Lower lobe of right lung (tissue), 2 donors: ENCODE results near the gene IQCH. TPM values are rescaled to one million over a fixed set of nuclear protein-coding genes. Genes with fewer than 3 reads are reported as not detected.

Experiments used
- ATAC-seq, 2 donors: fragments of 200-7000 bp; cut with Tn5 transposase; one replicate each; pipeline ENCODE4 v1.9.1; 2020 to 2022; ENCODE audit warnings: mild to moderate bottlenecking in 2 of 2, moderate library complexity in 2 of 2
- DNase-seq: peaks from one replicate; pipeline ENCODE4 v3.0.0-alpha.2; 2020
- H3K27ac ChIP-seq: fragments of 200-600 bp; one replicate; pipeline ENCODE4 v1.8.0; 2022
- H3K27me3 ChIP-seq: fragments of 200-600 bp; one replicate; pipeline ENCODE4 v1.8.0; 2022; ENCODE audit warnings: low read depth
- H3K36me3 ChIP-seq: fragments of 200-600 bp; one replicate; pipeline ENCODE4 v1.8.0; 2022; ENCODE audit warnings: mild to moderate bottlenecking
- H3K4me1 ChIP-seq: fragments of 200-600 bp; one replicate; pipeline ENCODE4 v1.8.0; 2022
- H3K4me3 ChIP-seq: fragments of 200-600 bp; one replicate; pipeline ENCODE4 v1.8.0; 2022; ENCODE audit warnings: mild to moderate bottlenecking
- H3K9me3 ChIP-seq: fragments of 200-600 bp; one replicate; pipeline ENCODE4 v1.8.0; 2022
- intact Hi-C: fragments of 100-400 bp; cut with DNase I; formaldehyde crosslinking; loops from one replicate; pipeline ENCODE4 v1.11.0; 2022
- total RNA-seq: library from RNA; stranded (reverse); fragmentation: NEBNext Ultra II Directional; extraction: Animal tissue kit (Norgen Biotek cat#: 25700); gene quantifications from one replicate; pipeline ENCODE4 v1.2.1, GENCODE V29; 2021
- TF ChIP-seq, protein P1 (sequence below): fragments of 200-600 bp; IDR thresholded peaks from one replicate; pipeline ENCODE4 v1.8.0; 2022; ENCODE audit warnings: antibody characterized with exemption, mild to moderate bottlenecking
- donor health status: DM: no; HTN: yes; CAD: no; lungs with severe emphysema.

Gene IQCH
- total RNA-seq, 1 donor from 2014 or later, result 2.3 TPM

GRCh38 chr15:67290319-67290718 is 35.7 kb downstream of the IQCH start:
- no peak for ATAC-seq
- intact Hi-C loops, result no loop called here
- H3K27ac ChIP-seq, result no peak overlapping the region
- H3K9me3 ChIP-seq, result peaks cover 4% of the 10 kb centered on the region
- DNase-seq, result no peak
- H3K4me3 ChIP-seq, result no peak overlapping the region
- H3K4me1 ChIP-seq, result no peaks in the 10 kb centered on the region
- TF ChIP-seq, protein P1, sequence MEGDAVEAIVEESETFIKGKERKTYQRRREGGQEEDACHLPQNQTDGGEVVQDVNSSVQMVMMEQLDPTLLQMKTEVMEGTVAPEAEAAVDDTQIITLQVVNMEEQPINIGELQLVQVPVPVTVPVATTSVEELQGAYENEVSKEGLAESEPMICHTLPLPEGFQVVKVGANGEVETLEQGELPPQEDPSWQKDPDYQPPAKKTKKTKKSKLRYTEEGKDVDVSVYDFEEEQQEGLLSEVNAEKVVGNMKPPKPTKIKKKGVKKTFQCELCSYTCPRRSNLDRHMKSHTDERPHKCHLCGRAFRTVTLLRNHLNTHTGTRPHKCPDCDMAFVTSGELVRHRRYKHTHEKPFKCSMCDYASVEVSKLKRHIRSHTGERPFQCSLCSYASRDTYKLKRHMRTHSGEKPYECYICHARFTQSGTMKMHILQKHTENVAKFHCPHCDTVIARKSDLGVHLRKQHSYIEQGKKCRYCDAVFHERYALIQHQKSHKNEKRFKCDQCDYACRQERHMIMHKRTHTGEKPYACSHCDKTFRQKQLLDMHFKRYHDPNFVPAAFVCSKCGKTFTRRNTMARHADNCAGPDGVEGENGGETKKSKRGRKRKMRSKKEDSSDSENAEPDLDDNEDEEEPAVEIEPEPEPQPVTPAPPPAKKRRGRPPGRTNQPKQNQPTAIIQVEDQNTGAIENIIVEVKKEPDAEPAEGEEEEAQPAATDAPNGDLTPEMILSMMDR, result no peak
- H3K36me3 ChIP-seq, result no peaks in the 10 kb centered on the region
- H3K27me3 ChIP-seq, result no peaks in the 10 kb centered on the region

DNA sequence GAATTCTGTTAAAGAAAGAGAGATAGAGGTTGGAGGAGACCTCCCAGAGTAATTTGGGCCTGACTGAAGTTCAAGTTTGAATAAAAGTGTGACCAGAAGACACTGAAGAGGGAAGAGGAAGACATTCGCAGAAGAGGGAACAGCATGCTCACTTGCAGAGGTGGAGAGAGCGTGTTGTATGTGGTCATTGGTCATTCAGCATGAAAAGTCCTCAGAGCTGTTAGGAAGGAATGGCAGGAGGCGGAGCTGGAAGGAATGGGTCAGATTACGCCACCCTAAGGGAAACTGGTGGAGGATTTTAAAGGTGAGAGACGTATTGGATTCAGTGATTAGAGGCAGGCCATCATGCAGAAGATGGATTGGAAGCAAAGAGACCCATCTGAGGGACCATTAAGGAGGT is 41.6 kb downstream of the IQCH start:
- Histone ChIP-seq H3K36me3 (no peaks in the 10 kb centered on the region), H3K27ac (no peak overlapping the region), H3K27me3 (no peaks in the 10 kb centered on the region), H3K4me3 (no peak overlapping the region), H3K9me3 (no peaks in the 10 kb centered on the region), H3K4me1 (no peaks in the 10 kb centered on the region)
- intact Hi-C loops, result no loop called here
- TF ChIP-seq, protein P1, result no peak
- no peak for ATAC-seq
- DNase-seq, result no peak

DNA sequence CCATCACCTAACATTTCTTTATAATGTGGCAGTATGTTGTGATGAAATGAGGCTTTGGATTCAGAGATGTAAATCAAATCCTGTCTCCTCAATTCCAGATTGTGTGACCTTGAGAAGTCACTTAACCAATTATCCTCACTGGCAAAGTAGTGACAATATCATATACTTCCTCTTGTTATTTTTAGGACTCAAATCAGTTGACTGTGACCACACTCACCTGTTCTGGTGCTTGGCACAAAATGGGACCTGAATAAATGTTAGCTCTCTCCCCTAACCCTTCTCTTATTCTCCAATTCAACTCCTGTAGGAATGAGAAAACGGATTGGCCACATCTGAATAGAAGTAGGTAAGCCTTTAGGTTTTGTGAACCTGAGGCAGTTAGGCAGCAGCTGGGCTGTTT is 42.1 kb downstream of the IQCH start:
- H3K9me3 ChIP-seq, result no peaks in the 10 kb centered on the region
- no peaks in the 10 kb centered on the region for H3K4me1 ChIP-seq
- DNase-seq (no peak), ATAC-seq (no peak)
- H3K36me3 ChIP-seq, result no peaks in the 10 kb centered on the region
- no peaks in the 10 kb centered on the region for H3K27me3 ChIP-seq
- intact Hi-C loops, result no loop called here
- TF ChIP-seq, protein P1, result no peak
- H3K4me3 ChIP-seq, result no peak overlapping the region
- H3K27ac ChIP-seq, result no peak overlapping the region

- Histone ChIP-seq H3K36me3 (no peaks in the 10 kb centered on the region), H3K27me3 (no peaks in the 10 kb centered on the region), H3K9me3 (no peaks in the 10 kb centered on the region), H3K4me3 (no peak overlapping the region), H3K4me1 (no peaks in the 10 kb centered on the region), H3K27ac (no peak overlapping the region)
- intact Hi-C loops, result loop anchor here (10.0 kb wide), 1 partner anchor 356 kb away; no protein-coding TSS in a partner anchor
- TF ChIP-seq, protein P1, result no peak
- DNase-seq, result no peak
- ATAC-seq, result no peak
These were observed 45.9 kb downstream of the IQCH start for GRCh38 chr15:67300266-67301025.

- ATAC-seq (peak in 1 of 2 donors; percentile 59), DNase-seq (no peak)
- no peaks in the 10 kb centered on the region for H3K4me1 ChIP-seq
- H3K27me3 ChIP-seq, result no peaks in the 10 kb centered on the region
- intact Hi-C loops, result loop anchor here (10.0 kb wide), 1 partner anchor 359 kb away; no protein-coding TSS in a partner anchor
- no peak overlapping the region for H3K27ac ChIP-seq
- no peaks in the 10 kb centered on the region for H3K9me3 ChIP-seq
- H3K4me3 ChIP-seq, result no peak overlapping the region
- TF ChIP-seq, protein P1, result peak; percentile 53
- no peaks in the 10 kb centered on the region for H3K36me3 ChIP-seq
These were observed 49.1 kb downstream of the IQCH start for GRCh38 chr15:67303490-67304363.
